ENCODE results near the gene CROCC2.
A peak's percentile ranks its signal among the peaks of the same experiment; 100 is the strongest.

Gene CROCC2

DNA sequence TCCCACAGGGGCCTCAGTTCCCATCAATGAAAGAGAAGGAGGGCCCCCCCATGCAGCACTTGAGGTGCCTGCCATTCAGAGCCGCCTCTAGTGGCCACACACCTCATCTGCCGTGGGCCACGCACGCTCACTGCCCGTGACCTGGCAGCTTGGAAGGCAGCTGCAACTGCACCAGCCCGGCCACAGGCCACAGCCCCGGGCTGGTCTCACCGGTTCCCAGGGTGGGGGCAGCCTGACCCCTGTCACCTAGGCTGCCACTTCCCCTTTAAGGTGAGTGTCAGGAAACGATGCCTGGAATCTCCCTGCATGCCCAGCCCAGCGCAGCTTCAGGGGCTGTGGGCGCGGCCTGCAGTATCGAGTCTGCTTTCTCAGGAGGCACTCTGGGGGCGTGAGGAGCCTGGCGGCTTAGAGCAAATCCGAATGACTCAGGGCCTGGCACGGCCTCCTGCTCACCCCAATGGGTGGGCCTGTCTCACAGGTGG, 12.7 kb upstream of the CROCC2 start:
- DNase-seq = peak in 1 of 4 experiments; percentile 28

DNA sequence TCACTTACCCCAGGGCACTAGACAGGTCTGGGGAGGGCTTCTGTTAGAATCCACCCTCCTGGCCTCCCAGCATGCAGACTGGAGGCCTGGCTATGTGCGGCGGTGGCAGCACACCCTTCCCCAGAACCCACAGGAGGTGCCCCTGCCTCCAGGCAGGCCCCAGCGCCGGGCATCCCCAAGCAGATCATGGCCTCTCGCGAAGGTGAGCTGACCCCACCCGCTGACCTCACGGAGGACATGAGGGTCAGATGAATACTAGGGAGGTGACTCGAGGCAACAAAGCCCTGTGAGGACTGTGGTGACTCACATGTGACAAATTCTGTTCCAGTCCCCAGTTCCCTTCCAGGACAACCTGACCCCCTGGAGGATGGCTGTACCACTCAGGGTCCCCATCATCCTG, 12.1 kb upstream of the CROCC2 start:
- DNase-seq = no peak

DNA sequence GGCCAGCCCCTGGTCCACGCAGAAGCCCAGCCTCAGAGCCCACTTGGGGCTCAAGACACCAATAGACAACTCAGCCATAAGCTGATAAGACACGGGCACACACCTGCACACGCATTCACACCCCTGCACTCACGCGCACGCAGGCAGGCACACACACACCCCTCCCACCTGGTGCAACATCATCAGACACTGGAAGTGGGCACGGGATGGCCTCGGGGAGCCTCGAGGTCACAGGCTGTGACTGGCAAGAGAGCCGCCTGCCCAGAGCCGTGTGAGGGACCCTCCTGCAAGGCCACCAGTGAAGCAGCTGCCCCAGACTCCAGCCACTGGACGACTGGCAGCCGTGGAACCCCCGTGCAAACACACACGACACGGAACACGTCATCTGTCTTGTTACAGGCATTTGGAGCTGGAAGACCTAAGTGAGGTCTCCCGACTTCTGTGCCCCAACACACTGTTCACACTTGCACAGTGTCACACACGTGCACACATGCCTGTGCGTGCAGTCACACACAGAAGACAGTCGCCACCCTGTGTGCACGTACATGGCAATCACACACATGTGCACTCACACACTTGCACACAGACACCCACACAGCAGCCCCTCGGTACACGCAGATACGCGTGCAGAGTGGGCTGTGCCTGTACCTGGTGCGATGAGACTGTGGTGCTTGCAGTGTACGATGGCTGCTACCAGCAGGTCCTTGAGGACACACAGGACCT, 11.1 kb upstream of the CROCC2 start:
- DNase-seq = no peak

DNA sequence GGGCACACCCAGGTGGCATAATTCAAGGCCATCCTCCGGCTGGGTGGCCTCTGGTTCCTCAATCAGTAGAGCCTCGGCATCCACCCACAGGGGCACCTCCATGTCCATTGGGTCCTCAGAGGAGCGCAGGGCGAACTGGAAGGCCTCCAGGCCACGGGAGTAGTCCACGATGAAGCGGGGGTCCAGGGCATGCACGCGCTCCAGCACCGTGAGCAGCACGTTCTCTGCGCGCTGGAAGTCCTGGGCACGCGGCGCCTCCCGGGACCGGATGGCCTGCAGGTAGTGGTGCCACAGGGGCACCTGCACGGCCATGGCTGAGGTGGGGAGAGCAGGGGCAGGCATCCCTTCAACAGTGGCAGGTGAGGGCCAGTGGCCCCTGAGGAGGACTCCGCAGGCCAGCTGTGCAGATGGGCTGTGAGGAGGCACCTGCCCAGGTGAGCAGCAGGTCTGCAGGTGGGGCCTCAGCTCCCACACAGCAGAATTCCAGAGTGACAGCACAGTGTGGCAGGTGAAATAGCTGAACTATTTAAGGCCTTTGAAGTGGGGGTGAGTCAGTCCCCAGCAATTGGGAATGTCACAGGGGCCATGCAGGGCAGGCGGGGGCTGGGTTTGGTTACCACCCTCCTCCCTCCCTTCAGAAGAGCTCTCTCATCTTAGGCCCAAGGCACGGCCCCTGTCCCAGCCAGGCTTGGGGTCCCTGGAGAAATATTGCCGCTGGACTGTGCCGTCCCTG, 10.3 kb upstream of the CROCC2 start, which contains the start of gene MAB21L4:
TSS of gene MAB21L4 (minus strand) at position 501 of the 733 bp plus-strand sequence. CDS start at position 342, 159 bp downstream.
- no peak for DNase-seq

DNA sequence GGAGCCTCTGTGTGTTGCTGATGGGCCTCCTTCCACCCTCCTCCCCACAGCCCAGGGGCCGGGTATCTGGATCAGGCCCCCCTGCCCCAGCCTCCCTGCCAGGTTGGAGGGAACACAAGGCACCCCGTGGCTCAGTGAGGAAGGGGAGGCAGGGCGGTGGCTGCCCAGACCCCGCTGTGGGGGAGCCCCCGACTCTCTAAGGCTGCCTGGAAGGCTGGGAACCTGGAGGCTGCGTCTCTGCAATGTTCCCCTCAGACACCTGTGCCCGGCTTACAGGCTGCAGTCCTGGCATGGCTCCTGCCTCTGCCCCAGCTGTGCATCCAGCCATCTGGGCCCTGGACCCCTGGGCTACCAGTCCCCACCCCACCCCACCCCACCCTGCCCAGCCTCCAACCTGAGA, 9.7 kb upstream of the CROCC2 start:
- DNase-seq = no peak

DNA sequence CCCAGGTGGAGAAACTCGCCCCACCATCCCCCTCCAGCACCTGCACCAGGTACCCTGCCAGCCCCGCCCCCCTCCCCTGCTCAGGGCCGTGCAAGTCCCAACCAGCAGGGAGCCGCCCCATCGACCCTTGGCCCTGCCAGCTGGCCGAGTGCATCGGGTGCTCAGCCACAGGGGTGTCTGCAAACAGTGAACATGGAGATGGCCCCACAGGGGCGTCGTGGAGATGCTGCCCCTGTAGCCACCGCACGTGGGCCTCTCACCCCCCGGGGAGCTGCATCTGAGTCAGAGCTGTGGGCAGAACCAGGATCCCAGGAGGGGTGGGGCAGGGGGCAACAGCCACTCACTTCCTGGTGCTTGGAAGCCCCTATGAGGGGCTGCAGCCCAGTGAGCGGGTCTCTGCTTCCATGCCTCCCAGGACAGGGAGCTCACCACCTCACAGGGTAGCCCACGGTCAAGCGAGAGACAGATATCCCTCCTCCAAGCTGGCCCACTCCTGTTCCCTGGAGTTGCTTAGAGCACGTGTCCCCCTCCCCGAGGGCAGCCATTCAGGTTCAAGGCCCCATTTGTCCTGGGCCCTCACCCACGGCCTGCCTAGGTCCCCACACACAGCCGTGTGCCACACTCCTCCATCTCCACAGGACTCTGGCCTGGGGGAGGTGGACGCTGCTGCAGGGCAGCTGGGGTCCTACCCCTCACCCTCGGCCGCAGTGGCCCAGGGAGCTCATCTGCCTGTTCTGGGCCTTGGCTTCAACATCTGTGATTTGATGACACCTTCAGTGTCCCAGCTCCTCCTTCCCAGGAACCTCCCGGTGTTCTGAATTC, 9.1 kb upstream of the CROCC2 start:
- DNase-seq = no peak

DNA sequence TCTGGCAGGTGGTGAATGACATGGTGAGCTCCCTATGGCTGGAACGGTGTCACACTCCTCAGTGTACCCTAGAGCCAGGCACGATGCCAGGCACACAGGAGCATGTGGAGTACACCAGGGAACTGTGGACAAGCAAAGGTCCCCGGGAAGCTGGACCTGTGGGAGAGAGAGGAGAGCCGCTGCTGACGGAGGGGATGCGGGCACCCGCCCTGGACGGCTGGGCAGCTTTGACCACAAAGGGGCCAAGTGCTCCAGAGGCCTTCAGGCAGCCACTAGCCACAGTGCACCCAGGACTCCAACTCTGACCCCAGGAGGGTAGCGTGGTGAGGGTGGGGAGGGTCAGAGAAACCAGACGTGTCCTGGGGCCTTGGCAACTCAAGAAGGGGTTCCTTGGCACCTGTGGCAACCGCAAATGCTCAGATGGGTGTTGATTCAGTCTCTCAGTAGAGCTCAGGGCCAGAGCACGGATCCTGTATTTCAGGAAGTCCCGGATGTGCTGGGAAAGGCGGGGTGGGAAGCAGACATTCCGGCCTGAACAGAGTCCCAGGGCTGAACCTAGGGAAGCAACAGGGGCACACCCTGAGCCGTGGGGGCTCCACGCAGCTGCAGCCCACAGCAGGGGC, 7.9 kb upstream of the CROCC2 start:
- no peak for DNase-seq

DNA sequence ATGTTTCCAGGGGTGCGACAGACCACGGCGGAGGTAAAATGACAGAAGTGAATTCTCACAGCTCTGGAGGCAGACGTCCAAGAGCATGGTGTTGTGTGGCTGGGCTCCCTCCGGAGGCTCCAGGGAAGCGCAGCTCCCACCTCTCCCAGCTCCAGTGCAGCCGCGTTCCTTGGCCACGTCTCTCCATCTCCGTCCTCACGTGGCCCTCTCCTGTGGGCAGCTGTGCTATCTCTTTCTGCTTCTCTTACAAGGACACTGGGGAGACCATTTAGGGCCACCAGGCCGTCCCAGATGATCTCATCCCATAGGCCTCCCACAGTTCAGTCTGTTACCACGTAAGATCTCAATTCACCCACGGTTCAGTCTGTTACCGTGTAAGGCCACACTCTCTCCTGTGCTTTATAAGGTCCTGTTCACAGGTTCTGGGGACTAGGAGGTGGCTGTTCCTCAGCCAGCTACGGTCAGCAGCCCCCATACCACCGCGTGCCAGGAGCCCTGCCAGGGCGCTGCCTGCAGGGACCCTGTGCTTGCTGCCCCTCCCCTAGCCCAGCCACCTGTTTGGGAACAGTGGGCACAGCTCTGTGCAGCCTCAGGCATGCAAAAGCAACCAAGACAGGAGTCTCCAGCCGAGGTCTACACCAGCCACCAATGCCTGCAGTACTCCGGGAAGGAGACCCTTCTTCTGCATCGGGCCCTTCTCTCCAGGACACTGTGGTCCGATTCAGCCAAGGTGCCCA, 7.2 kb upstream of the CROCC2 start:
- no peak for DNase-seq

DNA sequence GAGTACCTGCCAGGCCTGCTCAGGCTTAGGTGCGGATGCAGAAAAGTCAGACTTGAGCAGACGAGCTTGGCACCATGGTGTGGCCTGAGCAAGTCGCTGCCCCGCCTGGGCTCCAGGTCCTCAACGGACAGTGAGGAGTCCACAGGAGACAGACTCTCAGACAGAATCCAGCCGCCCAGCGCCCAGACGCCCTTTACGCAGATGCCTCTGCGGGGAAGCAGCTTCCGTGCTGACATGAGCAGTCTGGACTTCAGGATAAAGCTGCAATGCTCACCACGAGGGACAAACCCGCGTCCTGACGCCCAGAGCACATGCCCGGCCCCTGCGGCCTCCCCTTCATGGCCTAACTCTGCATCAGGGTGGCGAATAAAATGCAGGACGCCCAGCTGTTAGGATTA, 6.7 kb upstream of the CROCC2 start:
- no peak for DNase-seq

DNA sequence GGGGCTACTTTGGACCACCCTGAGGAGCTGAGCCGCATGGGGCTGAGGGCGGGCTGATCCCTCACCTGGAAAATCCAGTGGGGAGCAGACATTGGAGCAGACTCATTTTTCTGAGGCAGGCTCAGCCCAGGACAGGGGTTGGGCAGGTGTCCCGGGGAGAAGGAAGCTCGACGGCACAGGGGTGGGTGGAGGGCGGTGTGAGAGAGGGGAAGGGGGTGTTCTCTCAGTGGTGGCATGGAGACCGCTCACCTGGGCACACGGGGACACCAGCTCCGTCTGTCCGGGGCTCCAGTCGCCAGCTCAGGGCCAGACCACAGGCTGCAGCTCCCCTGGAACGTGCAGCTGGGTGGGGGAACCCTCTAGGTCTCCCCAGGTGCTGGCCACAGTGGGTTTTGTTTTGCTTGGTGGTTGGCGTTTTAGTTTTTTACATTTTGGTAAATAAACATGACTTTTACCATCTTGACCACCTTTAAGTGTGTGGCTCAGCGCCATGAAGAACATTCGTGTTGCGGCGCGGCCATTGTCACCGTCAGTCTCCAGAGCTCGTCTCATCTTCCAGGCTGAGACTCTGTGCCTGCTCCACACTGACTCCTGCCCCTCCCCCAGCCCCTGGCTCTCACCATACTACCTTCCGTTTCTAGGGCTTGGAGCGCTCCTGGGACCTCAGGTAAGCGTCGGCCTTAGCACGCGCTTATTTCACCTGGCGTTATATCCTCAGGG, 5.8 kb upstream of the CROCC2 start:
- DNase-seq = no peak

DNA sequence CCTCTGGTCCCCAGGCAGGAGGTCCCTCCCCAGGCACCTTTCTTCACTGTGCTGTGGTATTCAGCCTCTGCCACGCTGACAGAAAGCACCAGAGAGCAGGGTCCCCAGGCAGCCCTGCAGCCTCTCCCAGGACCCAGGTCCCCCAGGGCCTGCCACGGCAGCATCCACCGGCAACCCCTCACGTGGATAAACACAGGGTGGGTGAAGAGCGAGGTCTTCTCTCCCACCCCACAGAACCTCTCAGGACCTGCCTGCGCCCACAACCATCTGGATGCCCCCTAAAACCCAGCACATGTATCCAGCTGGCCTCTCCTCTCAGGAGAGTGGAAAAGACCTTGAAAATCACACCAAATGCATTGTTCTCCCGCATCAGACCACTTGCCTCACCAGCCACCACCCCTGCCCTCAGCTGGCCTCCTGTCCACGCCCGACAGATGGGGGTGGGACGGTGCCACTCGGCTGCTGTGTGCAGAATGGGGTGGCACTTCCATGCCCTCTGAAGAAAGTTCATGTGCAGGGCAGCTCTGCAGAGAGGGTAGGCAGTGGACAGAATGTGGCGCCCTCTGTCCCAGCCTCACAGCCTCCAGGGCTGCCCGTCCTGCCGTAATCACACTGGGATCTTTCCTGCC, 4.0 kb upstream of the CROCC2 start:
- DNase-seq = no peak

DNA sequence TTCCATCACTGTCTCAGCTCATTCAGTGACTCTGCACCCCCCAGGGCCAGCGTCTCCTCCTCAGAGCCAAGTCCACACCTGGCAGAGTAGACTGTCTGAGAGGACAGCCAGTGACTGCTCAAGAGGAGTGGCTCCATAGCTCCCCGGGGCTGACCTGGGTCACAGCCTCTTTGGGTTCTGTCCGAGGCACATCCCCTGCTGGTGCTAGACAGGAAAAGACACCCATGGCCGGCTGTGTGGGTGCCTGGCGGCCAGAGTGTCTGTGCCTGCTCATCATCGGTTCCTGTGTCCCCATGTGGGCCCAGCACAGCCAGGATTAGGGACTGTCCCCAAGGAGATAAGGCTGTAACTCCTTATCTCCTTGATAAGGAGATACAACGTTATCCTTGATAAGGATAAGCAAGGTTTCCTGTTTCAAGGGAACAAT, 3.5 kb upstream of the CROCC2 start:
- no peak for DNase-seq

DNA sequence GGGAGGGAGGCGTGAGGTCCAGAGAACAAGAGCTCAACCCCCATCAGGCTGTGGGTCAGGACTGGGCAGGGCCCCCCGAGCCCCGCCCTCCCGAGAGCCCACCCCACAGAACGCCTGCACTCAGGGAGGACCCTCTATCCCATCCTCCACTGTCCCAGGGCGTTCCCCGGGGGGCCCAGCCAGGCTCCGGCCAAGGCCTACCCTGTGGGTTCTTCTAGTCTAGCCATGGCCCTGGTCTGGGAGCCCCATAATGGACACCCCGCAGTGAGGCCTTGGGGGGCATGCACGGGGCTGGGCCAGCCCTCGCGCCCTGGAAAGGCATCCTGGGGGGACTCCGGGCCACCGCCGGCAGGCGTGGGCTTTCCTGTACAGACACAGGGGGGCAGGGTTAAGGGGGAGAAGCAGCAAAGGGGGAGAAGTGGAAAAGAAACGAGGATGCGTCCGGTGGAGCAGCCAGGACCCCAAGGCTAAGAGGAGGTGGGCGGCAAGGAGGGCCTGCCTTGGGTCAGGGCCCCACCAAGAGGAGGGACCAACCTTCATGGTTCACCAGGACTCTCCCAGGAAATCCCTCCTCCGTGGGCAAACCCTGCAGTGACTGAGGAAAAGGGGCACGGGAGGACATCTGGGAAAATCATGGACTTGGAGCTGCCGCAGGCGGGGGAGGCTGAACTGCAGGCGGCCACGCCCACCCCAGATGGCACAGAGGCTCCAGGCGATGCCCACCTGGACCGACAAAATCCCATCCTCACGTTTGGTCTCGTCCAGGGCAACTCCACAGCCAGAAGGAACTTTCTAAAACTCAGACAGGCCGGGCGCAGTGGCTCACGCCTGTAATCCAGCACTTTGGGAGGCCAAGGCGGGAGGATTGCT, 2.7 kb upstream of the CROCC2 start:
- no peak for DNase-seq

DNA sequence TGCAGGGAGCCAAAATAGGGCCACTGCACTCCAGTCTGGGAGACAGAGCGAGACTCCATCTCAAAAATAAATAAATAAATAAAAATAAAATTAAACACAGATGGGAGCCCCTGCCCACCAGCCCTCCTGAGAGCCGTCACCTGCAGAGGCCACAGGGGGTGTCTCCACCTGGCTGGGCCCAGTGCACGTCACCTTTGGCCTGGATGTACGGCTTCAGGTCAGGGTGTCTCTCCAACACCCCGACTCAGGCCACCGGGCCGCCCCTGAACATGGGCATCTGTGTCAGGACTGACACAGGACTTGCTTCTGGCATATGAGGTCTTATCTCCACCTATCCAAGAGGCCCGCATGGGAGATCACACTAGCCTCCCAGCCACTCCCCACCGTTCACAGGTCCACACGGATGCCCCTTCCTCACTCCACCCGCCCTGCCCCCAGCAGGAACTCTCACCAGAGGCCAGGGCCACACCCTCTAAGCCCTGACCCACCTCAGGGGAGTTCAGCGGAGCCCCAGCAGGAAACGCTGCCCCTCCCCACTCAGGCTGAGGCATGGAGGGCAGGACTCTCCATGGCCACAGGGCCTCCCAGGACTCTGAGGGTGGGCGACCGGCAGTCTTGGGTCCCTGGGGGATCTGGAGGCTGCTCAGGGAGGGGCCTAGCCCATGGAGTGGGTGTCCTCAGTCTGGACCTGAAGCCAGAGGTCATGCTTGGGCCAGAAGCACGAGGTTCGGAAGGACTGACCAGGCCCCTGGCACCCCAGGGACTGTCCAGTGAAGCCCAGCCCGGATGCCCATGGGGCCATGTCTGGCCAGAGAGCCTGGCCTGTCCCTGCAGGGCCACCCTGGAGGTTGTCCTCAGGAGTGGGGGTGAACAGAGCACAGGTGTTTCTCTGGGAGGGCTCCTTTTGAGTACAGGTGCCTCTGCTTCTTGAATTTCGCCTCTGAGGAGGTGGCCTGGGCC, 1.6 kb upstream of the CROCC2 start:
- no peak for DNase-seq

DNA sequence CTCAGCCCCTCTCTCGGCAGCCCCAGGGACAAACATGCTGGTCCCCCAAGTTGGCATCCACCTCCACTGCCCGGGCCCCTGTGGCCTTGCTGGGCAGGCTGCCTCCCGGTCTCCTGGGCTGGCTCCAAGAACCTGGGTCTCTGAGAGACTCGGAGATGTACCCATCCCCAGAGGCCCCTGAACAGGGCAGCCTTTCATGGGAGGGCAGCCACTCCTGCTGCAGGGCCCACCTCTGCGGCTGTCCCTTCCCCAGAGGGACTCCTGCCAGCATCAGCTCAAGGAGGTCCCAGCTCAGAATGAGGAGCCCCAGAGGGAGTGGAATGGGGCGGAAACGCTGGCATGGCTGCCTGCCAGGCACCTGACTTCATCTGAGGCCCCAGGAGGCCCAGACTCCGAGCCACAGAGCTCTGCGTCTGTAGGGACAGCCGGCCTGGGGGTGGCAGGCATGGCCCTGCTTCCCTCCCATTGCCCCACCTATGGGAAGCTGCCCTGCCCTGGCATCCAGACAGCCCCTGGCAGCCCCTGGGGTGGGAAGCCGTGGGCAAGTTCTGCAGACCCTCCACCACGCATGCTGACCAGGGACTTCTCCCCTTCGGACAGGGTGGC, 857 bp upstream of the CROCC2 start:
- DNase-seq = no peak

DNA sequence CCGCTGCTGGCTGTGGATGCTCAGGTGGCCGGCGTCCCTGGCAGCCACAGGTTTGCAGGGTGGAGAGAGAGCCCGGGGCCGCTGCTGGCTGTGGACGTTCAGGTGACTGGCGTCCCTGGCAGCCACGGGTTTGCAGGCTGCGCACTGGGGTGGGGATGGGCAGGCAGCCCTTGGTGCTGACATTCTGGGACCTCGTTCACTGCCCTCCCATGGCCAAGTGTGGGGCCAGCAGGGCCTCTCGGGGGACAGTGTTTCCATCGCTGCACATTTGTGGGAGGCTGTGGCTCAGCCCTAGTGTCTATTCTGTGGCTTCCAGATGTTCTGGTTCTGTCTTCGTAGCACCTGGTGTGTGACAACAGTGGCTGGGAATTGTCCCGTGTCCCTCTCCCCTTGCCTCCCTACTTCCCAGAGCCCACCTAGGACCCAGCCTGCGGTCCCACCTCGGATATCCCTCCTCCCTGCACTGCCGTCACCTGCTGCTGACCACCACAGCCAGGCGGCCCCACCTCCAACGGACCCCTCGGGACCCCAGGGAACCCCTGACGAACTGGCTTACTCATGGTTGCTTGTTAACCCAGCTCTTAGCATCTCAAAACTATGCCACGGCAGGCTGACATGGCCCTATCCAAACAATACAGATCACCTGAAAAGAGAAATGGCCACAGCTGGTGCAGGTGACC, 915 bp downstream of the CROCC2 start:
- DNase-seq = no peak

DNA sequence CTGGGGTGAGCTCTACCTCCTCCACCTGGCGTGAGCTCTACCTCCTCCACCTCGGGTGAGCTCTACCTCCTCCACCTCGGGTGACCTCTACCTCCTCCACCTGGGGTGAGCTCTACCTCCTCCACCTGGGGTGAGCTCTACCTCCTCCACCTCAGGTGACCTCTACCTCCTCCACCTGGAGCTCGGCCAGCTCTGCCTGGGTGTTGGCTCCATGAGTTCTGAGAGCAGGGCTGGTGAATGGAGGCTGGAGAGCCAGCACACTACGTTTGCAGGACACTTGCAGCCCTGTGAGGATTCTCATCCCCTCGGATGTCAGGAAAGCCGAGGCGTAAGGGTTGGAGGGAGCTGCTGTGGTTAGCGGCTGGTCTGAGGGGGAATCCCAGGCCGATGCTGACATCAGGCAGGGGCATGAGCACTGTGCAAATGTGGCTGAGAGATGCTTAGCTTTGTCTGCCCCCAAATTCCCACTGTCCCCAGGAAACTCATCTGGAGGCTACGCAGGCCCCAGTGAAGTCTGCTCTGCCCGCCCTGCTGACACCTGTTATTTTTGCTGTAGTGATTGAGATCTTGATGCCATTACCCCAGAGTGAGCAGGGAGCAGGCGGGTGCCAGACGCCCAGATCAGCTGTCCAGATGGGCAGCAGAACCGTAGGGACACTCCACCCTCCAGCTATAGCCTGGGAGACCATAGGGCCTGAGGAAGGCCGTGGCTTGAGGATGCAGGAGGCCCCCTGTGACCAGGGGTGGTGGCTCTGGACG, 3.3 kb downstream of the CROCC2 start:
- DNase-seq = no peak
